ENCODE measurements around the gene OR2B2. TPM values are rescaled to one million over a fixed set of nuclear protein-coding genes. Genes with fewer than 3 reads are reported as not detected.
"Not testable (repeated sequence)": the region's sequence is repeated elsewhere in the genome, so short reads cannot be mapped to it uniquely, and the experiment has no call there.

The OR2B2 gene
- total RNA-seq, 6 donors from 2014 or later, result not detected

GRCh38 chr6:27940766-27941165, 28.6 kb upstream of the OR2B2 start:
- Histone ChIP-seq H3K27ac (no peak overlapping the region), H3K4me3 (no peak overlapping the region), H3K9me3 (no peaks in the 10 kb centered on the region), H3K4me1 (no peaks in the 10 kb centered on the region), H3K27me3 (no peaks in the 10 kb centered on the region), H3K36me3 (no peaks in the 10 kb centered on the region)
- TF ChIP-seq POLR2AphosphoS5 (IDR thresholded peaks at IDR 0.05) (no peak), CTCF (IDR thresholded peaks at IDR 0.05) (no peak), POLR2A (IDR thresholded peaks at IDR 0.05) (no peak), EP300 (IDR thresholded peaks at IDR 0.05) (no peak)
- DNase-seq, result no peak
- 69 to 80% methylated on average over 1 of the region's 1 CpG for WGBS, 2 donors
- no peak for ATAC-seq (ENCODE audit: low FRiP score in 2 of 2)

DNA sequence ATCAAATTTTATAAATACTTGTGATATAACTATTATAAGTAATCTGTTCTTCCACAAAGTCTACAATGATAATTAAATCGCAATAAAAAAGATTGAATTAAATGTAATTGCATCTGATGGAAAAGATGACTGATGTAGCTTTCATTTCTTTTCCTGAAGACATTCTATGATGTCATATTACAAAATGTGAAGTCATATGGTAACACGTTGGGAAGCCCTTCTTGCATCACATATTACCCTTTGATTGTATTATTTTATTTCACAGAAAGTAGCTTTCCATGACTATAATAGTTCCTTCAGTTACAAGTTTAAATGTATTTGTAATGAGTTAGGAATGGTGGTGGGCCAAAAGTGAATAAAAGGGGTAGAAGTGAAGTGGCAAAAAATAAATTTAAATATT, 19.0 kb upstream of the OR2B2 start:
- DNase-seq (no peak), ATAC-seq (ENCODE audit: low FRiP score in 2 of 2) (no peak)
- Histone ChIP-seq H3K4me3 (no peak overlapping the region), H3K27me3 (no peaks in the 10 kb centered on the region), H3K4me1 (no peaks in the 10 kb centered on the region), H3K27ac (no peak overlapping the region), H3K36me3 (no peaks in the 10 kb centered on the region), H3K9me3 (no peaks in the 10 kb centered on the region)
- 79 to 86% methylated on average over 2 of the region's 2 CpGs for WGBS, 2 donors
- TF ChIP-seq POLR2AphosphoS5 (IDR thresholded peaks at IDR 0.05), result no peak
- TF ChIP-seq CTCF (IDR thresholded peaks at IDR 0.05), result no peak
- no peak for TF ChIP-seq EP300 (IDR thresholded peaks at IDR 0.05)
- TF ChIP-seq POLR2A (IDR thresholded peaks at IDR 0.05), result no peak

GRCh38 chr6:27929930-27930329, 17.7 kb upstream of the OR2B2 start:
- H3K27me3 ChIP-seq; H3K4me3 ChIP-seq; DNase-seq; H3K4me1 ChIP-seq; H3K27ac ChIP-seq; H3K9me3 ChIP-seq; H3K36me3 ChIP-seq; ATAC-seq (ENCODE audit: low FRiP score in 2 of 2): not testable (repeated sequence)
- WGBS, 2 donors, result 83 to 86% methylated on average over 5 of the region's 5 CpGs

DNA sequence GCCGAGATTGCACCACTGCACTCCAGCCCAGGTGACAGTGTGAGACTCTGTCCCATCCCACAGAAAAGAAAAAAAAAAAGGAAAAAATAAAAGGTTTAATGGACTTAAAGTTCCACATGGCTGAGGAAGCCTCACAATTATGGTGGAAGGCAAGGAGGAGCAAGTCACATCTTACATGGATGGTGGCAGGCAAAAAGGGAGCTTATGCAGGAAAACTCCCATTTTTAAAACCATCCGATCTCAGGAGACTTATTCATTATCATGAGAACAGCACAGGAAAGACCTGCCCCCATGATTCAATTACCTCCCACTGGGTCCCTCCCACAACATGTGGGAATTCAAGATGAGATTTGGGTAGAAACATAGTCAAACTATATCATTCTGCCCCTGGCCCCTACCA, 15.8 kb upstream of the OR2B2 start:
- H3K4me3 ChIP-seq; H3K27ac ChIP-seq; H3K27me3 ChIP-seq; H3K9me3 ChIP-seq; ATAC-seq (ENCODE audit: low FRiP score in 2 of 2); DNase-seq; H3K4me1 ChIP-seq; H3K36me3 ChIP-seq: not testable (repeated sequence)
- 92 to 98% methylated on average over 2 of the region's 2 CpGs for WGBS, 2 donors

GRCh38 chr6:27924179-27924578, 12.0 kb upstream of the OR2B2 start:
- TF ChIP-seq POLR2A (IDR thresholded peaks at IDR 0.05) (no peak), POLR2AphosphoS5 (IDR thresholded peaks at IDR 0.05) (no peak), EP300 (IDR thresholded peaks at IDR 0.05) (no peak), CTCF (IDR thresholded peaks at IDR 0.05) (no peak)
- ATAC-seq (ENCODE audit: low FRiP score in 2 of 2), result no peak
- no peak for DNase-seq
- WGBS, 2 donors, result 76 to 85% methylated on average over 6 of the region's 6 CpGs
- no peak overlapping the region for H3K27ac ChIP-seq
- H3K9me3 ChIP-seq, result no peaks in the 10 kb centered on the region
- H3K4me3 ChIP-seq, result no peak overlapping the region
- H3K4me1 ChIP-seq, result no peaks in the 10 kb centered on the region
- H3K27me3 ChIP-seq, result no peaks in the 10 kb centered on the region
- H3K36me3 ChIP-seq, result no peaks in the 10 kb centered on the region

- Histone ChIP-seq H3K36me3 (no peaks in the 10 kb centered on the region), H3K4me3 (no peak overlapping the region), H3K27me3 (no peaks in the 10 kb centered on the region), H3K27ac (no peak overlapping the region), H3K9me3 (no peaks in the 10 kb centered on the region), H3K4me1 (no peaks in the 10 kb centered on the region)
- TF ChIP-seq CTCF (IDR thresholded peaks at IDR 0.05), result no peak
- no peak for ATAC-seq (ENCODE audit: low FRiP score in 2 of 2)
- DNase-seq, result no peak
Observed at GRCh38 chr6:27922949-27923348, 10.8 kb upstream of the OR2B2 start.

Measured in upper lobe of left lung (tissue), 6 donors.